Measurements from ENCODE around the gene ADAMTS14.

DNA sequence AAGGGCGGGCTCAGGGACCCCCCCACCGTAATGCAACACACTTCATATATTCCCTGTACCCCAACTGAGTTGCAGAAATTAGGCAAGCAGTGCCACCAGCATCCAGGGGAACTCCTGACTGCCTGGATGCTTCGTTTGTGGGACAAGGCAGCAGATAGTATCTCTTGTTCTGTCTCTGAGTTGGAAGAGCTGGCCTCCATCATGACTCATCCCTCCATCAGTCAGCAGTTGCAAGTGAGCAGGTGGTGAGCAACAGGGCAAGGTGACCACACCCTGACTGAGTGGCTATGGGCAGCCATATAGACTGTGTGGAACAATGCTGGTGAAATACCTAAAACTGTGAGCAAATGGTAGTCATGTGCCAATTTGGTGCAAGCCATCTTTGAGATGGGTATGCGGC, 22.8 kb upstream of the ADAMTS14 start:
- TF ChIP-seq, protein P1, sequence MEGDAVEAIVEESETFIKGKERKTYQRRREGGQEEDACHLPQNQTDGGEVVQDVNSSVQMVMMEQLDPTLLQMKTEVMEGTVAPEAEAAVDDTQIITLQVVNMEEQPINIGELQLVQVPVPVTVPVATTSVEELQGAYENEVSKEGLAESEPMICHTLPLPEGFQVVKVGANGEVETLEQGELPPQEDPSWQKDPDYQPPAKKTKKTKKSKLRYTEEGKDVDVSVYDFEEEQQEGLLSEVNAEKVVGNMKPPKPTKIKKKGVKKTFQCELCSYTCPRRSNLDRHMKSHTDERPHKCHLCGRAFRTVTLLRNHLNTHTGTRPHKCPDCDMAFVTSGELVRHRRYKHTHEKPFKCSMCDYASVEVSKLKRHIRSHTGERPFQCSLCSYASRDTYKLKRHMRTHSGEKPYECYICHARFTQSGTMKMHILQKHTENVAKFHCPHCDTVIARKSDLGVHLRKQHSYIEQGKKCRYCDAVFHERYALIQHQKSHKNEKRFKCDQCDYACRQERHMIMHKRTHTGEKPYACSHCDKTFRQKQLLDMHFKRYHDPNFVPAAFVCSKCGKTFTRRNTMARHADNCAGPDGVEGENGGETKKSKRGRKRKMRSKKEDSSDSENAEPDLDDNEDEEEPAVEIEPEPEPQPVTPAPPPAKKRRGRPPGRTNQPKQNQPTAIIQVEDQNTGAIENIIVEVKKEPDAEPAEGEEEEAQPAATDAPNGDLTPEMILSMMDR (IDR thresholded peaks at IDR 0.05), result no peak
- TF ChIP-seq POLR2A (IDR thresholded peaks at IDR 0.05), result no peak
- no peak for TF ChIP-seq EP300 (IDR thresholded peaks at IDR 0.05)

All from tibial nerve (tissue), 4 donors.